Neuronal stem cell (in vitro differentiated cells): ENCODE data around the gene SARDH.

Experiments
- DNase-seq: peaks from one replicate; pipeline ENCODE4 v3.0.0-alpha.2; 2013; ENCODE audit warnings: low spot score
- H2AFZ ChIP-seq: one replicate; pipeline ENCODE4 v1.6.1; 2013; ENCODE audit warnings: mild to moderate bottlenecking, low read length, inconsistent platforms
- H2AK5ac ChIP-seq: 2 replicates; pipeline ENCODE4 v1.6.1; 2013; ENCODE audit warnings: low read depth, mild to moderate bottlenecking, inconsistent platforms, low read length, moderate library complexity, mixed read lengths
- H2BK120ac ChIP-seq: 2 replicates; pipeline ENCODE4 v1.6.1; 2013; ENCODE audit warnings: low read depth, mild to moderate bottlenecking, inconsistent platforms, low read length, moderate library complexity, mixed read lengths
- H2BK12ac ChIP-seq: one replicate; pipeline ENCODE4 v1.6.1; 2013; ENCODE audit warnings: low read length, inconsistent platforms
- H2BK15ac ChIP-seq: 2 replicates; pipeline ENCODE4 v1.6.1; 2013; ENCODE audit warnings: mild to moderate bottlenecking, low read length, inconsistent platforms, mixed read lengths
- H2BK5ac ChIP-seq: one replicate; pipeline ENCODE4 v1.6.1; 2013; ENCODE audit warnings: inconsistent platforms, mild to moderate bottlenecking, low read length, moderate library complexity
- H3K14ac ChIP-seq: one replicate; pipeline ENCODE4 v1.6.1; 2013; ENCODE audit warnings: low read length, inconsistent platforms
- H3K18ac ChIP-seq: 2 replicates; pipeline ENCODE4 v1.6.1; 2013; ENCODE audit warnings: low read length, inconsistent platforms
- H3K23ac ChIP-seq: 2 replicates; pipeline ENCODE4 v1.6.1; 2013; ENCODE audit warnings: low read depth, mild to moderate bottlenecking, mixed read lengths, low read length, inconsistent platforms; ENCODE audit not compliant: poor library complexity
- H3K27ac ChIP-seq: replicated peaks from 3 replicates; pipeline ENCODE4 v1.5.1; 2013; ENCODE audit warnings: low read length, inconsistent platforms
- H3K27me3 ChIP-seq, 3 experiments: 2 replicates each; pipeline ENCODE4 v1.6.1; 2013; ENCODE audit warnings: low read length in 3 of 3, mild to moderate bottlenecking in 2 of 3, inconsistent platforms in 1 of 3, low read depth in 1 of 3, mixed read lengths in 1 of 3, moderate library complexity in 1 of 3; ENCODE audit not compliant: control insufficient read depth in 3 of 3, insufficient read depth in 3 of 3
- H3K36me3 ChIP-seq, 2 donors: replicated peaks in 1 of 2; 2 replicates each; pipeline ENCODE4 v1.6.1; 2013; ENCODE audit warnings: low read length in 2 of 2; ENCODE audit not compliant: control insufficient read depth in 2 of 2, insufficient read depth in 2 of 2
- H3K4ac ChIP-seq: 2 replicates; pipeline ENCODE4 v1.6.1; 2013; ENCODE audit warnings: inconsistent platforms, mild to moderate bottlenecking, low read length, moderate library complexity
- H3K4me1 ChIP-seq, 2 donors: 1 replicate in 1 of 2; 2 replicates in 1 of 2; pipeline ENCODE4 v1.6.1; 2013; ENCODE audit warnings: low read length in 2 of 2, low read depth in 1 of 2; ENCODE audit not compliant: control insufficient read depth in 2 of 2, insufficient read depth in 1 of 2
- H3K4me2 ChIP-seq: one replicate; pipeline ENCODE4 v1.6.1; 2013; ENCODE audit warnings: mild to moderate bottlenecking, low read length, inconsistent platforms; ENCODE audit not compliant: insufficient read depth, poor library complexity, severe bottlenecking
- H3K4me3 ChIP-seq, 2 donors: 2 replicates each; pipeline ENCODE4 v1.5.1; 2013; ENCODE audit warnings: low read length in 2 of 2, mild to moderate bottlenecking in 2 of 2, inconsistent platforms in 1 of 2, moderate library complexity in 1 of 2
- H3K79me1 ChIP-seq: one replicate; pipeline ENCODE4 v1.6.1; 2013; ENCODE audit warnings: low read depth, mild to moderate bottlenecking, inconsistent platforms, low read length, moderate library complexity
- H3K9ac ChIP-seq: one replicate; pipeline ENCODE4 v1.6.1; 2013; ENCODE audit warnings: mild to moderate bottlenecking, low read depth, low read length, inconsistent platforms; ENCODE audit not compliant: poor library complexity
- H3K9me3 ChIP-seq, 2 donors: replicated peaks in 1 of 2; 2 replicates each; pipeline versions ENCODE3 to v1.6.1; 2013; ENCODE audit warnings: low read length in 2 of 2, mild to moderate bottlenecking in 2 of 2, inconsistent platforms in 1 of 2, low read depth in 1 of 2, mixed read lengths in 1 of 2, moderate library complexity in 1 of 2; ENCODE audit not compliant: control insufficient read depth in 2 of 2, insufficient read depth in 1 of 2
- H4K8ac ChIP-seq: one replicate; pipeline ENCODE4 v1.6.1; 2013; ENCODE audit warnings: low read depth, mild to moderate bottlenecking, inconsistent platforms, low read length, moderate library complexity
- H4K91ac ChIP-seq: one replicate; pipeline ENCODE4 v1.6.1; 2013; ENCODE audit warnings: low read length, low read depth, mild to moderate bottlenecking, inconsistent platforms; ENCODE audit not compliant: poor library complexity
- WGBS, 2 donors: extraction: QIAGEN DNeasy Blood & Tissue Kit; methylation state at CpG; one replicate each; pipeline ENCODE4 v1.1.7; 2013; ENCODE audit warnings: missing lambda C conversion rate in 2 of 2, mixed read lengths in 1 of 2; ENCODE audit not compliant: insufficient read length in 2 of 2, insufficient replicate concordance in 1 of 2; ENCODE audit errors: extremely low coverage in 2 of 2; 5-methylcytosine and 5-hydroxymethylcytosine counted together

Gene SARDH

DNA sequence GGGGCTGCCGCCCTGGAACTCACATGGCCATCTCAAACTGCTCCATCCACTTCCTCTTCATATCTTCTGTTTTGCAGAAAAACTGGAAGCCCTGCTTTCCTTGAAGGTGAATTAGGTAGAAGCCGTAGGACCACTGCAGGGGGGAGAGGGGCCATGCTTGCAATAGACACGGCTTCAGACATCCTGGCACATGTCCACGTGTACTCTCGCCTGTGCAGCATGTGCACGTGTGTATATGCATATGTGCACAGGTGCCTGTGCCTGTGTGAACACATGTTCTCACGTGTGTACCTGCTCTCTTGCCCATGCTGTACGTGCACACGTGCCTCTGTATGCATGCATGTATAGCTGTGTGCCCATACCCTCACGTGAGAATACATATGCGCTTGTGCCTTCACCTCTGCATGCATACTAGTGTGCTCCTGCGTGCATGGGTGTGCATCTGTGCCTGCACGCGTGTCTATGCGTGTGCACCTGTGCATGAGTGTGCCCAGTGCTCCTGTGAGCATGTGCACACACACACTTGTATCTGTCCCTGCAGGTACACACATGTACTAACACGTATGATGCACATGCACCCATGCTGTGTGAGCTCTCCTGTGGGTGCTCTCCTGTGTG, 47.7 kb upstream of the SARDH start:
- Histone ChIP-seq H3K9ac (no peak overlapping the region), H3K4me3 (no peak overlapping the region), H4K91ac (no peak overlapping the region), H3K27me3 (no peaks in the 10 kb centered on the region), H2BK12ac (no peak overlapping the region), H3K4ac (no peak overlapping the region), H3K9me3 (peaks cover 0 to 4% of the 10 kb centered on the region in 2 donors), H2BK120ac (no peak overlapping the region), H2BK5ac (no peak overlapping the region), H3K36me3 (peaks cover 24 to 86% of the 10 kb centered on the region in 2 donors), H3K27ac (no peak overlapping the region), H3K23ac (no peak overlapping the region), H2AFZ (no peak overlapping the region), H2BK15ac (no peak overlapping the region), H3K18ac (peak overlapping the region; percentile 8), H3K4me1 (peaks cover 0 to 6% of the 10 kb centered on the region in 2 donors), H3K79me1 (peaks cover 2% of the 10 kb centered on the region), H4K8ac (no peak overlapping the region), H2AK5ac (no peak overlapping the region), H3K4me2 (no peak overlapping the region), H3K14ac (no peak overlapping the region)
- no peak for DNase-seq
- WGBS, 2 donors = no CpG with 5 or more reads among the region's 16 CpGs

DNA sequence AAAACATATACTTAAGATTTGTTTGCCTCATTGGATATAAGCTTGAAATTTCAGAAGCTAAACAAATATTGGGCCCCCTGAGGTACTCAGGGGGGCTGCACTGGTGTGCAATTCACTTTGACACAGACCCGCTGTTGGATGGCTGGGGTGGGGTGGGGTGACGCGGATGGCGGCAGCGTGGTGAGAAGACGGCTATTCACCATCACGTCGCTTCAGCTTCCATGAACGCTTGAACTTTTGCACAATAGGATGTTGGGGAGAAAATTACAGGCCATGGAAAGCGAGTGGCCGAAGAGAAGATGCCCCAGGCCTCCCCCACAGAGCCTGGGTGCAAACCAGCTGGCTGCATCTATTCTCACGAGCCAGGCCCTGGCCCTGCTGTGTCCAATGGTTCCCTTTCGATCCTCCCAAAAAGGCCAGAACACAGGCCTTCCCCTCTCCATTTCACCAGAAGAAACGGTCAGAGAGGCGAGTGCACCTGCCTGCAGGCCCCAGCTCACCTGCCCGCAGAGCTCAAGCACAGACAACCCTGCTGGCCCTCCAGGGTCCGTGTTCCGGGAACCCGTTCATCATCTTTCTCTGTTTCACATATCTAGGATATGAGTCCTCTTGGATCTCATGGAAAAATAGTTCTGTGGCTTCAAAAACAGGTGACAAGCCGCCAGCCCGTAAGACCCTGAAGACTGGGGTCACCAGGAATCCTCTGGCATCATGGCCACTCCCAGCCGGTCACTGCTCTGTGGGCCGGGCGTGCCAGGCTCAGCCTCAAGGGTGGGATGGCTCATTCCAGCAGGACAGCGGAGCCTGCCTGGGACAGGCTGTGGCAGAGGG, 46.8 kb upstream of the SARDH start:
- Histone ChIP-seq H2AFZ (no peak overlapping the region), H4K91ac (no peak overlapping the region), H3K9ac (no peak overlapping the region), H2BK15ac (no peak overlapping the region), H2BK120ac (no peak overlapping the region), H2AK5ac (no peak overlapping the region), H2BK12ac (no peak overlapping the region), H3K36me3 (peaks cover 21 to 86% of the 10 kb centered on the region in 2 donors), H3K4me1 (peaks cover 0 to 9% of the 10 kb centered on the region in 2 donors), H3K23ac (no peak overlapping the region), H4K8ac (no peak overlapping the region), H3K79me1 (no peaks in the 10 kb centered on the region), H3K9me3 (peaks cover 0 to 4% of the 10 kb centered on the region in 2 donors), H2BK5ac (no peak overlapping the region), H3K4ac (no peak overlapping the region), H3K18ac (no peak overlapping the region), H3K27me3 (no peaks in the 10 kb centered on the region), H3K27ac (no peak overlapping the region), H3K14ac (no peak overlapping the region), H3K4me2 (no peak overlapping the region), H3K4me3 (no peak overlapping the region)
- no CpG with 5 or more reads among the region's 25 CpGs for WGBS, 2 donors
- DNase-seq = no peak

DNA sequence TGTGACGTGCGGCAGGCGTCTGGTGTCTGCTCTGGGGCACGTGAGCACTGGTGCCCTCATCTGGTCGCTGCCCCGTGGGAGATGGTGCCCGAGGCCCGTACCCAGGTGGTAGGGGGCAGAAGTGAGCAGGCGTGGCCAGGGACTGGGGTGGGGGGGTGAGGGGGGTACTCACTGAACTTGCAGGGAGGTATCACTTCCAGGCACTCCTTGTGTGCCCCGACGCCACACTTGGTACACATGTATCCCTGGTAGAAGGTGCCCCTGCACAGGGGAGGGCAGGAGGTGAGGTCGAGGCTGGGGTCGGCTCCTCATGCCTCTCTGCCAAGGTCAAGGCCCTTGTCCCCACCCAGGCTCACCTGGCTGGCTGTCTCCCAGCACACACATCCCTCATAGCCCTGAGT, 45.2 kb upstream of the SARDH start:
- H3K36me3 ChIP-seq = peaks cover 29 to 87% of the 10 kb centered on the region in 2 donors
- no peak overlapping the region for H3K4me3 ChIP-seq
- H3K4ac ChIP-seq = no peak overlapping the region
- no peak overlapping the region for H2BK12ac ChIP-seq
- H4K8ac ChIP-seq = no peak overlapping the region
- H2BK5ac ChIP-seq = no peak overlapping the region
- DNase-seq = no peak
- no peak overlapping the region for H3K27ac ChIP-seq
- H3K23ac ChIP-seq = no peak overlapping the region
- H2BK120ac ChIP-seq = no peak overlapping the region
- H2AK5ac ChIP-seq = no peak overlapping the region
- peaks cover 3 to 9% of the 10 kb centered on the region in 2 donors for H3K4me1 ChIP-seq
- H2AFZ ChIP-seq = no peak overlapping the region
- no peak overlapping the region for H4K91ac ChIP-seq
- WGBS, 2 donors = no CpG with 5 or more reads among the region's 13 CpGs
- peaks cover 0 to 4% of the 10 kb centered on the region in 2 donors for H3K9me3 ChIP-seq
- no peak overlapping the region for H3K4me2 ChIP-seq
- H3K9ac ChIP-seq = no peak overlapping the region
- no peak overlapping the region for H3K14ac ChIP-seq
- H3K27me3 ChIP-seq = no peaks in the 10 kb centered on the region
- H3K79me1 ChIP-seq = no peaks in the 10 kb centered on the region
- H2BK15ac ChIP-seq = no peak overlapping the region
- no peak overlapping the region for H3K18ac ChIP-seq
